GM23338 (cell line): ENCODE data around the gene FAT1. TPM values are rescaled to one million over a fixed set of nuclear protein-coding genes. Genes with fewer than 3 reads are reported as not detected.

Source experiments
- ATAC-seq: fragments of 200-7000 bp; cut with Tn5 transposase; 3 replicates; pipeline ENCODE4 v1.9.1; 2020
- DNase-seq: peaks from one replicate; pipeline ENCODE4 v3.0.0-alpha.2; 2015; ENCODE audit warnings: low spot score
- H2AFZ ChIP-seq: fragments of 200-600 bp; sonication (generic); 2 replicates; pipeline ENCODE4 v1.8.0; 2016; ENCODE audit warnings: antibody characterized with exemption, mild to moderate bottlenecking, moderate library complexity
- H3F3A ChIP-seq: fragments of 200-600 bp; sonication (generic); replicated peaks from 2 replicates; pipeline ENCODE4 v1.8.0; 2017; ENCODE audit warnings: antibody characterized with exemption, mixed run types, low read depth
- H3K27ac ChIP-seq: fragments of 200-600 bp; sonication (generic); 2 replicates; pipeline ENCODE4 v1.6.1; 2016; ENCODE audit warnings: low read depth
- H3K27me3 ChIP-seq: fragments of 200-600 bp; sonication (generic); 2 replicates; pipeline ENCODE4 v1.8.0; 2016; ENCODE audit warnings: mild to moderate bottlenecking, mixed run types, moderate library complexity; ENCODE audit not compliant: insufficient read depth
- H3K36me3 ChIP-seq: fragments of 200-600 bp; sonication (generic); 2 replicates; pipeline ENCODE4 v1.8.0; 2016; ENCODE audit warnings: mild to moderate bottlenecking; ENCODE audit not compliant: insufficient read depth
- H3K4me1 ChIP-seq: fragments of 200-600 bp; sonication (generic); 2 replicates; pipeline ENCODE4 v1.8.0; 2016; ENCODE audit warnings: mild to moderate bottlenecking, moderate library complexity; ENCODE audit not compliant: insufficient read depth
- H3K4me2 ChIP-seq: fragments of 200-600 bp; sonication (generic); 2 replicates; pipeline ENCODE4 v1.7.1; 2017; ENCODE audit warnings: mixed run types
- H3K4me3 ChIP-seq: fragments of 200-600 bp; sonication (generic); 2 replicates; pipeline ENCODE4 v1.6.1; 2016; ENCODE audit warnings: mixed run types
- H3K79me2 ChIP-seq: fragments of 200-600 bp; sonication (generic); replicated peaks from 2 replicates; pipeline ENCODE4 v1.8.0; 2017; ENCODE audit warnings: mild to moderate bottlenecking; ENCODE audit not compliant: insufficient read depth
- H3K9me2 ChIP-seq: fragments of 200-600 bp; sonication (generic); 2 replicates; pipeline ENCODE4 v1.8.0; 2017; ENCODE audit not compliant: insufficient read depth
- H4K20me1 ChIP-seq: fragments of 200-600 bp; sonication (generic); replicated peaks from 2 replicates; pipeline ENCODE4 v1.8.0; 2017; ENCODE audit warnings: mild to moderate bottlenecking; ENCODE audit not compliant: insufficient read depth
- H3K27ac Mint-ChIP-seq: 2 replicates; pipeline ENCODE4 v1.8.0; 2020; ENCODE audit warnings: inconsistent platforms, mild to moderate bottlenecking, moderate library complexity, mixed read lengths
- H3K27me3 Mint-ChIP-seq: 3 replicates; pipeline ENCODE4 v1.8.0; 2022; ENCODE audit warnings: low read depth, mild to moderate bottlenecking, moderate library complexity, mixed read lengths, inconsistent platforms; ENCODE audit not compliant: insufficient read depth, poor library complexity
- H3K36me3 Mint-ChIP-seq: 3 replicates; pipeline ENCODE4 v1.8.0; 2021; ENCODE audit warnings: low read depth, mild to moderate bottlenecking, inconsistent platforms, moderate library complexity, mixed read lengths
- H3K4me1 Mint-ChIP-seq: 3 replicates; pipeline ENCODE4 v1.8.0; 2020; ENCODE audit warnings: mild to moderate bottlenecking, inconsistent platforms, mixed read lengths
- H3K4me3 Mint-ChIP-seq: 3 replicates; pipeline ENCODE4 v1.8.0; 2021; ENCODE audit warnings: moderate library complexity, mild to moderate bottlenecking, inconsistent platforms, mixed read lengths
- H3K9me3 Mint-ChIP-seq: 3 replicates; pipeline ENCODE4 v1.8.0; 2020; ENCODE audit warnings: moderate library complexity, mild to moderate bottlenecking, inconsistent platforms, mixed read lengths
- EZH2 ChIP-seq: fragments of 200-600 bp; sonication (generic); IDR thresholded peaks from one replicate; pipeline ENCODE4 v1.8.0; 2017; ENCODE audit warnings: antibody characterized with exemption, mild to moderate bottlenecking, low read depth; ENCODE audit not compliant: unreplicated experiment
- JUNB ChIP-seq: IDR thresholded peaks from one replicate; pipeline ENCODE4 v1.6.1; 2016; ENCODE audit warnings: antibody characterized with exemption; ENCODE audit not compliant: unreplicated experiment
- NANOG ChIP-seq: IDR thresholded peaks from 2 replicates; pipeline ENCODE4 v1.6.1; 2016; ENCODE audit warnings: antibody characterized with exemption, borderline replicate concordance
- STAT1 ChIP-seq: IDR thresholded peaks from one replicate; pipeline ENCODE4 v1.6.1; 2016; ENCODE audit warnings: antibody characterized with exemption; ENCODE audit not compliant: unreplicated experiment
- ZNF331 ChIP-seq: fragments of 250-450 bp; sonication (Bioruptor Pico); IDR thresholded peaks from 2 replicates; pipeline ENCODE4 v1.5.0; 2020; ENCODE audit warnings: low read depth, mild to moderate bottlenecking, moderate library complexity
- polyA plus RNA-seq: library from polyadenylated mRNA; unstranded; fragments of >200 nt; fragmentation: Nextera tagmentation; extraction: Ambion mirVana; gene quantifications from 2 replicates; pipeline ENCODE4 v1.2.1, GENCODE V29; 2016
- total RNA-seq: library from RNA; depleted of rRNA; stranded (reverse); fragments of >200 nt; shearing (Covaris generic); gene quantifications from 2 replicates; pipeline ENCODE4 v1.2.3, GENCODE V29; 2014
- TF ChIP-seq, protein P1 (sequence below): fragments of 250-450 bp; sonication (Bioruptor Pico); IDR thresholded peaks from 2 replicates; pipeline ENCODE4 v1.5.0; 2020; ENCODE audit warnings: mild to moderate bottlenecking, moderate library complexity
- TF ChIP-seq, protein P2 (sequence below): IDR thresholded peaks from 2 replicates; pipeline ENCODE4 v1.6.1; 2016; ENCODE audit warnings: antibody characterized with exemption

Gene FAT1
- total and polyA plus RNA-seq, 2 experiments from 2014 or later = 37.6 to 137 TPM

DNA sequence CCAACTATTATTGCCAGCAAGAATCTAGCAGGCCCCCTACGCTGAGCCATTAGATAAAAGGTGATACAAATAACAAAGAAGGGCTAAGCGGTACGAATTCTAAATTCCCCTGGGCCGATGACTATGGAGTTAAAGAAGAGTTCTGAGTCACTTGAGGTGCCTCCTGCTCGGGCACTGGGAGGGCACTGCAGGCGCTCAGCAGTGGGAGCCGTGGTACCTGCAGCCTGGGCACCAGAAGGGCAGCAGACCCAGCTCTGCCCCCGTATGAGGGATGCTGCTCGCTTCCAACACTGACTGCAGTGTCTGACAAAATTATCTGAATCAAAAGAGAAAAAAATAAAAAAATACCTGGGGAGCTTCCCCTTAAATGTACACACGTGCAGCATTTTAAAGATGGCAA lies 124.2 kb downstream of the FAT1 start (continued):
- TF ChIP-seq, protein P1, sequence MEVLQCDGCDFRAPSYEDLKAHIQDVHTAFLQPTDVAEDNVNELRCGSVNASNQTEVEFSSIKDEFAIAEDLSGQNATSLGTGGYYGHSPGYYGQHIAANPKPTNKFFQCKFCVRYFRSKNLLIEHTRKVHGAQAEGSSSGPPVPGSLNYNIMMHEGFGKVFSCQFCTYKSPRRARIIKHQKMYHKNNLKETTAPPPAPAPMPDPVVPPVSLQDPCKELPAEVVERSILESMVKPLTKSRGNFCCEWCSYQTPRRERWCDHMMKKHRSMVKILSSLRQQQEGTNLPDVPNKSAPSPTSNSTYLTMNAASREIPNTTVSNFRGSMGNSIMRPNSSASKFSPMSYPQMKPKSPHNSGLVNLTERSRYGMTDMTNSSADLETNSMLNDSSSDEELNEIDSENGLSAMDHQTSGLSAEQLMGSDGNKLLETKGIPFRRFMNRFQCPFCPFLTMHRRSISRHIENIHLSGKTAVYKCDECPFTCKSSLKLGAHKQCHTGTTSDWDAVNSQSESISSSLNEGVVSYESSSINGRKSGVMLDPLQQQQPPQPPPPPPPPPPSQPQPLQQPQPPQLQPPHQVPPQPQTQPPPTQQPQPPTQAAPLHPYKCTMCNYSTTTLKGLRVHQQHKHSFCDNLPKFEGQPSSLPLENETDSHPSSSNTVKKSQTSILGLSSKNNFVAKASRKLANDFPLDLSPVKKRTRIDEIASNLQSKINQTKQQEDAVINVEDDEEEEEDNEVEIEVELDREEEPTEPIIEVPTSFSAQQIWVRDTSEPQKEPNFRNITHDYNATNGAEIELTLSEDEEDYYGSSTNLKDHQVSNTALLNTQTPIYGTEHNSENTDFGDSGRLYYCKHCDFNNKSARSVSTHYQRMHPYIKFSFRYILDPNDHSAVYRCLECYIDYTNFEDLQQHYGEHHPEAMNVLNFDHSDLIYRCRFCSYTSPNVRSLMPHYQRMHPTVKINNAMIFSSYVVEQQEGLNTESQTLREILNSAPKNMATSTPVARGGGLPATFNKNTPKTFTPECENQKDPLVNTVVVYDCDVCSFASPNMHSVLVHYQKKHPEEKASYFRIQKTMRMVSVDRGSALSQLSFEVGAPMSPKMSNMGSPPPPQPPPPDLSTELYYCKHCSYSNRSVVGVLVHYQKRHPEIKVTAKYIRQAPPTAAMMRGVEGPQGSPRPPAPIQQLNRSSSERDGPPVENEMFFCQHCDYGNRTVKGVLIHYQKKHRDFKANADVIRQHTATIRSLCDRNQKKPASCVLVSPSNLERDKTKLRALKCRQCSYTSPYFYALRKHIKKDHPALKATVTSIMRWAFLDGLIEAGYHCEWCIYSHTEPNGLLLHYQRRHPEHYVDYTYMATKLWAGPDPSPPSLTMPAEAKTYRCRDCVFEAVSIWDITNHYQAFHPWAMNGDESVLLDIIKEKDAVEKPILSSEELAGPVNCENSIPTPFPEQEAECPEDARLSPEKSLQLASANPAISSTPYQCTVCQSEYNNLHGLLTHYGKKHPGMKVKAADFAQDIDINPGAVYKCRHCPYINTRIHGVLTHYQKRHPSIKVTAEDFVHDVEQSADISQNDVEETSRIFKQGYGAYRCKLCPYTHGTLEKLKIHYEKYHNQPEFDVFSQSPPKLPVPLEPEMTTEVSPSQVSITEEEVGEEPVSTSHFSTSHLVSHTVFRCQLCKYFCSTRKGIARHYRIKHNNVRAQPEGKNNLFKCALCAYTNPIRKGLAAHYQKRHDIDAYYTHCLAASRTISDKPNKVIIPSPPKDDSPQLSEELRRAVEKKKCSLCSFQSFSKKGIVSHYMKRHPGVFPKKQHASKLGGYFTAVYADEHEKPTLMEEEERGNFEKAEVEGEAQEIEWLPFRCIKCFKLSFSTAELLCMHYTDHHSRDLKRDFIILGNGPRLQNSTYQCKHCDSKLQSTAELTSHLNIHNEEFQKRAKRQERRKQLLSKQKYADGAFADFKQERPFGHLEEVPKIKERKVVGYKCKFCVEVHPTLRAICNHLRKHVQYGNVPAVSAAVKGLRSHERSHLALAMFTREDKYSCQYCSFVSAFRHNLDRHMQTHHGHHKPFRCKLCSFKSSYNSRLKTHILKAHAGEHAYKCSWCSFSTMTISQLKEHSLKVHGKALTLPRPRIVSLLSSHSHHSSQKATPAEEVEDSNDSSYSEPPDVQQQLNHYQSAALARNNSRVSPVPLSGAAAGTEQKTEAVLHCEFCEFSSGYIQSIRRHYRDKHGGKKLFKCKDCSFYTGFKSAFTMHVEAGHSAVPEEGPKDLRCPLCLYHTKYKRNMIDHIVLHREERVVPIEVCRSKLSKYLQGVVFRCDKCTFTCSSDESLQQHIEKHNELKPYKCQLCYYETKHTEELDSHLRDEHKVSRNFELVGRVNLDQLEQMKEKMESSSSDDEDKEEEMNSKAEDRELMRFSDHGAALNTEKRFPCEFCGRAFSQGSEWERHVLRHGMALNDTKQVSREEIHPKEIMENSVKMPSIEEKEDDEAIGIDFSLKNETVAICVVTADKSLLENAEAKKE (CRISPR knock-in tag) = no peak
- TF ChIP-seq ZNF331 (CRISPR knock-in tag) = no peak

DNA sequence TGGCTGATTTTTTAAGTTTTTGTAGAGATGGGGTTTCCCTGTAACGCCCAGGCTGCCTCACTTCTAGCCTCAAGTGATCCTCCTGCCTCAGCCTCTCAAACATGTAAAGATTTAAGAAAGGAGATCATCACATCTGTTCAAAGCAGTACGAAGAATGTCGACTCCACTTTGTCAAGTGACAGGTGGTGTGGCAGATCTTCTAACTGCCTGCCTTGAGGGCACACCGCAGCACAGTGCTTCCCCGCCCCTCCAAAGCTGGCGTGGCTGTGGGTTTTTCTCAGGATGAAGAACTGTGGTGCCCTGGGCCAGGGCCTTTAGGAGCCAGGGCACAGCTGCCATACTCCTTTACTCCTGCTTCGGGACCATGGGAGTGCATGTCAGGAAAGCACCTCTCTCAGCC lies 125.0 kb downstream of the FAT1 start:
- peaks cover 47% of the 10 kb centered on the region for H3K36me3 ChIP-seq
- H3K27ac Mint-ChIP-seq = no peak overlapping the region
- no peak overlapping the region for H3K4me2 ChIP-seq
- TF ChIP-seq EZH2 = no peak
- TF ChIP-seq, protein P2, sequence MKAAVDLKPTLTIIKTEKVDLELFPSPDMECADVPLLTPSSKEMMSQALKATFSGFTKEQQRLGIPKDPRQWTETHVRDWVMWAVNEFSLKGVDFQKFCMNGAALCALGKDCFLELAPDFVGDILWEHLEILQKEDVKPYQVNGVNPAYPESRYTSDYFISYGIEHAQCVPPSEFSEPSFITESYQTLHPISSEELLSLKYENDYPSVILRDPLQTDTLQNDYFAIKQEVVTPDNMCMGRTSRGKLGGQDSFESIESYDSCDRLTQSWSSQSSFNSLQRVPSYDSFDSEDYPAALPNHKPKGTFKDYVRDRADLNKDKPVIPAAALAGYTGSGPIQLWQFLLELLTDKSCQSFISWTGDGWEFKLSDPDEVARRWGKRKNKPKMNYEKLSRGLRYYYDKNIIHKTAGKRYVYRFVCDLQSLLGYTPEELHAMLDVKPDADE = no peak
- TF ChIP-seq STAT1 = no peak
- TF ChIP-seq JUNB = no peak
- TF ChIP-seq, protein P1 (CRISPR knock-in tag) = no peak
- no peak for TF ChIP-seq NANOG
- no peak overlapping the region for H3K27ac ChIP-seq
- ATAC-seq (no peak), DNase-seq (no peak)
- H3K27me3 ChIP-seq = no peaks in the 10 kb centered on the region
- no peak overlapping the region for H2AFZ ChIP-seq
- H3K9me2 ChIP-seq = no peaks in the 10 kb centered on the region
- no peaks in the 10 kb centered on the region for H3K4me1 Mint-ChIP-seq
- H3K4me3 ChIP-seq = no peak overlapping the region
- H3K9me3 Mint-ChIP-seq = no peaks in the 10 kb centered on the region
- H4K20me1 ChIP-seq = no peaks in the 10 kb centered on the region; the same call in 1 of the 2 replicates
- H3K27me3 Mint-ChIP-seq = peaks cover 6% of the 10 kb centered on the region
- no peak overlapping the region for H3K4me3 Mint-ChIP-seq
- peaks cover 88% of the 10 kb centered on the region for H3K36me3 Mint-ChIP-seq
- no peaks in the 10 kb centered on the region for H3K4me1 ChIP-seq
- no peaks in the 10 kb centered on the region for H3K79me2 ChIP-seq
- H3F3A ChIP-seq = no peaks in the 10 kb centered on the region
